K562 (cell line): ENCODE results near the gene ATP8B4. TPM values are rescaled to one million over a fixed set of nuclear protein-coding genes. Genes with fewer than 3 reads are reported as not detected.
A peak's percentile ranks its signal among the peaks of the same experiment; 100 is the strongest.

Experiments used
- CTBP1 ChIP-seq: fragments of 450-650 bp; IDR thresholded peaks from 2 replicates; pipeline ENCODE4 v1.6.1; 2016; ENCODE audit warnings: borderline replicate concordance
- CXXC5 ChIP-seq: fragments of 250-450 bp; sonication (Bioruptor Pico); IDR thresholded peaks from 2 replicates; pipeline ENCODE4 v1.8.0; 2022; ENCODE audit warnings: inconsistent platforms, mild to moderate bottlenecking, moderate library complexity
- ETV1 ChIP-seq: fragments of 450-650 bp; conservative IDR thresholded peaks from 2 replicates; pipeline ENCODE4 v1.6.1; 2016; ENCODE audit warnings: missing genetic modification characterization, control low read depth, low read depth, missing compliant biosample characterization
- GABPA ChIP-seq: fragments of 200-800 bp; sonication (Bioruptor generic); conservative IDR thresholded peaks from 2 replicates; pipeline ENCODE4 v1.6.1; 2016; ENCODE audit warnings: low read depth, missing genetic modification characterization, missing compliant biosample characterization
- RERE ChIP-seq: sonication (generic); formaldehyde crosslinking; IDR thresholded peaks from 2 replicates; pipeline ENCODE4 v1.8.0; 2023; ENCODE audit warnings: missing genetic modification reagents, mild to moderate bottlenecking, borderline replicate concordance
- RFX1 ChIP-seq: fragments of 450-650 bp; IDR thresholded peaks from 2 replicates; pipeline ENCODE4 v1.6.1; 2016; ENCODE audit warnings: mild to moderate bottlenecking, moderate library complexity
- ZBTB17 ChIP-seq: fragments of 450-650 bp; formaldehyde crosslinking; IDR thresholded peaks from 2 replicates; pipeline ENCODE4 v1.4.0; 2020; ENCODE audit warnings: mild to moderate bottlenecking
- polyA plus RNA-seq, 8 experiments: library from polyadenylated mRNA; depleted of rRNA in 4 of 8; stranded (reverse) in 5 of 8; unstranded in 3 of 8; fragments of >200 nt; fragmentation: Nextera tagmentation in 2 of 8; fragmentation: Illumina TruSeq in 1 of 8; extraction: Ambion mirVana in 2 of 8; extraction: Trizol in 1 of 8; gene quantifications; 2 replicates each; pipeline versions ENCODE4 v1.2.1 to v1.2.3, GENCODE V29; 2011 to 2014; ENCODE audit warnings: inconsistent platforms in 1 of 8, missing spikeins in 1 of 8
- total RNA-seq, 7 experiments: library from RNA; depleted of rRNA in 6 of 7; stranded (reverse); fragments of >200 nt in 6 of 7; fragmentation: Illumina TruSeq in 2 of 7; extraction: Trizol in 2 of 7; gene quantifications; 2 replicates each; pipeline versions ENCODE4 v1.2.1 to v1.2.3, GENCODE V29; 2011 to 2021; ENCODE audit warnings: low replicate concordance in 1 of 7
- TF ChIP-seq, protein P1 (sequence below), 2 experiments: fragments of 450-650 bp in 1 of 2; sonication (generic) in 1 of 2; formaldehyde crosslinking in 1 of 2; IDR thresholded peaks; 2 replicates each; pipeline versions ENCODE4 v1.7.1 to v1.9.0; 2016 to 2022; ENCODE audit warnings: inconsistent platforms in 1 of 2, mild to moderate bottlenecking in 1 of 2, missing genetic modification reagents in 1 of 2
- TF ChIP-seq, protein P2 (sequence below): fragments of 450-650 bp; IDR thresholded peaks from 2 replicates; pipeline ENCODE4 v1.6.1; 2016; ENCODE audit warnings: missing biosample characterization, missing genetic modification characterization

ATP8B4 gene
- total and polyA plus RNA-seq, 9 of the 15 experiments (the other 6 are each of a cell fraction or from before 2014, with no cell fraction given), result 0.14 to 2.5 (median 0.44) TPM

GRCh38 chr15:50119063-50120040, at the start of gene ATP8B4 (continued):
- TF ChIP-seq, protein P1, sequence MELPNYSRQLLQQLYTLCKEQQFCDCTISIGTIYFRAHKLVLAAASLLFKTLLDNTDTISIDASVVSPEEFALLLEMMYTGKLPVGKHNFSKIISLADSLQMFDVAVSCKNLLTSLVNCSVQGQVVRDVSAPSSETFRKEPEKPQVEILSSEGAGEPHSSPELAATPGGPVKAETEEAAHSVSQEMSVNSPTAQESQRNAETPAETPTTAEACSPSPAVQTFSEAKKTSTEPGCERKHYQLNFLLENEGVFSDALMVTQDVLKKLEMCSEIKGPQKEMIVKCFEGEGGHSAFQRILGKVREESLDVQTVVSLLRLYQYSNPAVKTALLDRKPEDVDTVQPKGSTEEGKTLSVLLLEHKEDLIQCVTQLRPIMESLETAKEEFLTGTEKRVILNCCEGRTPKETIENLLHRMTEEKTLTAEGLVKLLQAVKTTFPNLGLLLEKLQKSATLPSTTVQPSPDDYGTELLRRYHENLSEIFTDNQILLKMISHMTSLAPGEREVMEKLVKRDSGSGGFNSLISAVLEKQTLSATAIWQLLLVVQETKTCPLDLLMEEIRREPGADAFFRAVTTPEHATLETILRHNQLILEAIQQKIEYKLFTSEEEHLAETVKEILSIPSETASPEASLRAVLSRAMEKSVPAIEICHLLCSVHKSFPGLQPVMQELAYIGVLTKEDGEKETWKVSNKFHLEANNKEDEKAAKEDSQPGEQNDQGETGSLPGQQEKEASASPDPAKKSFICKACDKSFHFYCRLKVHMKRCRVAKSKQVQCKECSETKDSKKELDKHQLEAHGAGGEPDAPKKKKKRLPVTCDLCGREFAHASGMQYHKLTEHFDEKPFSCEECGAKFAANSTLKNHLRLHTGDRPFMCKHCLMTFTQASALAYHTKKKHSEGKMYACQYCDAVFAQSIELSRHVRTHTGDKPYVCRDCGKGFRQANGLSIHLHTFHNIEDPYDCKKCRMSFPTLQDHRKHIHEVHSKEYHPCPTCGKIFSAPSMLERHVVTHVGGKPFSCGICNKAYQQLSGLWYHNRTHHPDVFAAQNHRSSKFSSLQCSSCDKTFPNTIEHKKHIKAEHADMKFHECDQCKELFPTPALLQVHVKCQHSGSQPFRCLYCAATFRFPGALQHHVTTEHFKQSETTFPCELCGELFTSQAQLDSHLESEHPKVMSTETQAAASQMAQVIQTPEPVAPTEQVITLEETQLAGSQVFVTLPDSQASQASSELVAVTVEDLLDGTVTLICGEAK (IDR thresholded peaks at IDR 0.05), result 0 out of 2 replicates have a peak, but pooled peaks have one; percentile 12
- TF ChIP-seq, protein P1 (CRISPR knock-in tag; IDR thresholded peaks at IDR 0.05), result no peak
- TF ChIP-seq ZBTB17 (0 out of 2 replicates have a peak, but pooled peaks have one; percentile 22), GABPA (tag) (peak; percentile 75), RFX1 (no peak), CTBP1 (peak; percentile 61; the same call in 1 of the 2 replicates), CXXC5 (CRISPR knock-in tag) (0 out of 2 replicates have a peak, but pooled peaks have one; percentile 31), RERE (CRISPR knock-in tag) (no peak), ETV1 (tag) (peak; percentile 63)
- TF ChIP-seq, protein P2, sequence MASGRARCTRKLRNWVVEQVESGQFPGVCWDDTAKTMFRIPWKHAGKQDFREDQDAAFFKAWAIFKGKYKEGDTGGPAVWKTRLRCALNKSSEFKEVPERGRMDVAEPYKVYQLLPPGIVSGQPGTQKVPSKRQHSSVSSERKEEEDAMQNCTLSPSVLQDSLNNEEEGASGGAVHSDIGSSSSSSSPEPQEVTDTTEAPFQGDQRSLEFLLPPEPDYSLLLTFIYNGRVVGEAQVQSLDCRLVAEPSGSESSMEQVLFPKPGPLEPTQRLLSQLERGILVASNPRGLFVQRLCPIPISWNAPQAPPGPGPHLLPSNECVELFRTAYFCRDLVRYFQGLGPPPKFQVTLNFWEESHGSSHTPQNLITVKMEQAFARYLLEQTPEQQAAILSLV (tag), result no peak
